D721Med (cell line): ENCODE data around the gene PALM.

Source experiments
- DNase-seq: peaks from one replicate; pipeline ENCODE4 v3.0.0; 2011; ENCODE audit warnings: low spot score; ENCODE audit not compliant: insufficient read length
- FAIRE-seq: peaks from 2 replicates; lab custom pipeline; 2011; peaks lifted over from hg19 to GRCh38; lab: Jason Lieb, UNC
- CTCF ChIP-seq: IDR thresholded peaks from 2 replicates; pipeline ENCODE4 v1.5.1; 2012; ENCODE audit warnings: mild to moderate bottlenecking, control low read depth; ENCODE audit not compliant: insufficient read depth; ENCODE audit errors: missing control alignments

The PALM gene

GRCh38 chr19:681029-682019 is 27.4 kb upstream of the PALM start:
- TF ChIP-seq CTCF = no peak
- FAIRE-seq (no peak), DNase-seq (no peak)

DNA sequence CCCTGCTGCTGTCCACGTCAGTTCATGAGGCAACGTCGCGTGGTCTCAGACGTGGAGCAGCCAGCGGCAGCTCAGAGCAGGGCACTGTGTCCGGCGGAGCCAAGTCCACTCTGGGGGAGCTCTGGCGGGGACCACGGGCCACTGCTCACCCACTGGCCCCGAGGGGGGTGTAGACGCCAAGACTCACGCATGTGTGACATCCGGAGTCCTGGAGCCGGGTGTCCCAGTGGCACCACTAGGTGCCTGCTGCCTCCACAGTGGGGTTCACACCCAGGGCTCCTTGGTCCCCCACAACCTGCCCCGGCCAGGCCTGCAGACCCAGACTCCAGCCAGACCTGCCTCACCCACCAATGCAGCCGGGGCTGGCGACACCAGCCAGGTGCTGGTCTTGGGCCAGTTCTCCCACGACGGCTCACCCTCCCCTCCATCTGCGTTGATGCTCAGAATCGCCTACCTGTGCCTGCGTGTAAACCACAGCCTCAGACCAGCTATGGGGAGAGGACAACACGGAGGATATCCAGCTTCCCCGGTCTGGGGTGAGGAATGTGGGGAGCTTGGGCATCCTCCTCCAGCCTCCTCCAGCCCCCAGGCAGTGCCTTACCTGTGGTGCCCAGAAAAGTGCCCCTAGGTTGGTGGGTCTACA is 25.9 kb upstream of the PALM start:
- FAIRE-seq (no peak), DNase-seq (no peak)
- TF ChIP-seq CTCF = no peak

DNA sequence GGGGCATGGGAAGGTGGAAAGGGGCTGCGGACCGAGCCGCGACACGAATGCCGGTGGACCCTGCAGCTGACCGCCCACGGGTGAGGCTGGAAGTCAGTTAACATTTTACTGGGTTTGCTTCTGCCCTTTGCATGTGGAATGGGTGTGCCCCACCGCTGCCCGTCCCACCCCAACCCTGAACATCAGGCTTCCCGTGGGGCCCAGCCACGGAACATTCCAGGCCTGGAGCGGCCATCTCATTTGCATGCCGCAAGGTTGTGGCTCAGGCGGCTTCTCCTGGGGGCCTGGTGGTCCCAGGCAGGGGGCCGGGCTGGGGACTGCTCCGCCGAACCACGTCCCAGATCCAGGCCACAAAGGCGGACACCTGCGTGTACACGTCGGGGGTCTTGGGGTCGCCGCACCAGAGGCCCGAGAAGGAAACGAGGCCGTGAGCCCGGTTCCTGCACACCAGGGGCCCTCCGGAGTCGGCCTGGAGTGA is 23.2 kb upstream of the PALM start:
- DNase-seq = no peak
- no peak for FAIRE-seq
- no peak for TF ChIP-seq CTCF

DNA sequence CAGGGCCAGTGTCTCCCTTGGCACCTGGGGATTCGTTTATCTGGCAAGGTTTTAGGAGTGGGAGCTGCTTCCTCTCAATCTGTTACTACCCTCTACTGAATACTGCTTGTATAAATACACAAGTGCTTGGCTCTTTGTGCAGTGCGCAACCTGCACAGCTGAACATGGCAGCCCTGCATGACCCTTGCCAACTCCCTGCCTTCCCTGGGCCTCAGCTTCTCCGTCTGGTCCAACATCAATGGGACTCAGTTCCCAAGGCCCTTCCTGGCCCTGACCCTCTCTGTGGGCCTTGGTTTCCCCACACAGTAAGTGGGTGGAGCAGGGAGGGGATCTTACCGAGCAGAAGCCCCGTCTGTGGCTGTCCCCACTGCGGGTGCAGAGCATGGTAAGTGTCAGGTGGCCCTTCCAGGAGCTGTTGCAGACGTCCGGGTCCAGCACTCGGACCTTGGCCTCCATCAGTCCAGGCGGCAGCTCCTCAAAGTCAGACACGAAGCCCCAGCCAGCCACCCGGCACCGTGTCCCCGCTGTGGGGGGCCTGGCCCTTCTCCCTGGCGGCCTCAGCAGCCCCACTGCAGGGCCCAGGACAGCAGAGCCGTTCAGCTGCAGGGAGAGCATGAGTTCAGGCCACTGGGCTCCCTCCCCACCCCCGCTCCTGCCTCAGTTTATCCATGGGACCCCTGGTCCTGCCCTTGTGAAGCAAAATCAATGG is 22.0 kb upstream of the PALM start:
- no peak for TF ChIP-seq CTCF
- DNase-seq = no peak
- no peak for FAIRE-seq

DNA sequence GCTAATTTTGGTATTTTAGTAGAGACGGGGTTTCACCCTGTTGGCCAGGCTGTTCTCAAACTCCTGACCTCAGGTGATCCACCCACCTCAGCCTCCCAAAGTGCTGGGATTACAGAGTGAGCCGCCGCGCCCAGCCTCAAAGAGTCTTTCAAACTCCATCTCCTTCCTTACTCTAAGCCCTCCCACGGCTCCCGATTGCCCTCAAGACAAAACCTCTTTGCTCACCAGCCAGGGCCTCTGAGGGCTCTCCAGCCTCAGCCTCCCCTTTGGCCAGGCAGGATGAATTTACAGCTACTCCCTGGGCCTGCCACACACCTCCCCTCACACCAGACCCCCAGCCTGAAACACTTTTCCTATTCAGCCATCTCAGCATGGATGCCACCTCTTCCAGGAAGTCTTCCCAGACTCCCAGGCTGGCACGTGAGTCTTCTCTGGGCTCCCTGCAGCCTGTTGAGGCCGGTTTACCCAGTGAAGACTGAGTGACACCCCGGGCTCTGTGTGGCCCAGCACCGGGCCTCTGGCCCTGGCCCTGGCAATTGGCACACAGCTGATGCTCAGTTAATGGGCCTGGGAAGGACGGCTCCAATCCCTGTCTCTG is 21.1 kb upstream of the PALM start:
- DNase-seq (no peak), FAIRE-seq (no peak)
- no peak for TF ChIP-seq CTCF

- no peak for TF ChIP-seq CTCF
- no peak for DNase-seq
- no peak for FAIRE-seq
Measured at GRCh38 chr19:688214-688613, 20.5 kb upstream of the PALM start.
